GM19452 (cell line): ENCODE measurements around the gene LYAR.

Source experiments
- ATAC-seq: cut with Tn5 transposase; IDR thresholded peaks from one replicate; pipeline ENCODE4 v1.9.1; 2021; ENCODE audit not compliant: unreplicated experiment

The LYAR gene

GRCh38 chr4:4225915-4226605 is 63.9 kb downstream of the LYAR start:
- ATAC-seq = no peak
